SK-N-SH (cell line): ENCODE measurements around the gene MRPL53.

ENCODE experiments used
- CTCF ChIP-seq: fragments of 200-600 bp; sonication (generic); IDR thresholded peaks from 2 replicates; pipeline ENCODE4 v1.6.1; 2017; ENCODE audit warnings: antibody characterized with exemption, mild to moderate bottlenecking, moderate library complexity
- FOXM1 ChIP-seq: IDR thresholded peaks from 2 replicates; pipeline ENCODE4 v1.4.0; 2012; ENCODE audit warnings: low read depth, mild to moderate bottlenecking
- GATA2 ChIP-seq: sonication (generic); formaldehyde crosslinking; IDR thresholded peaks from 2 replicates; pipeline ENCODE4 v1.5.0; 2020; ENCODE audit warnings: mild to moderate bottlenecking, missing genetic modification reagents
- JUND ChIP-seq: IDR thresholded peaks from 2 replicates; pipeline ENCODE4 v1.4.0; 2012
- NRF1 ChIP-seq: IDR thresholded peaks from 2 replicates; pipeline ENCODE4 v1.6.1; 2012; ENCODE audit warnings: low read depth, mild to moderate bottlenecking, low read length
- POLR2AphosphoS5 ChIP-seq: IDR thresholded peaks from 2 replicates; pipeline ENCODE4 v1.6.1; 2012; ENCODE audit warnings: low read depth, low read length
- RAD21 ChIP-seq: IDR thresholded peaks from 2 replicates; pipeline ENCODE4 v1.6.1; 2012; ENCODE audit warnings: mild to moderate bottlenecking, low read length
- REST ChIP-seq: IDR thresholded peaks from 2 replicates; pipeline ENCODE4 v1.6.1; 2012; ENCODE audit warnings: mild to moderate bottlenecking, low read depth, low read length, moderate library complexity
- RXRA ChIP-seq: IDR thresholded peaks from 2 replicates; pipeline ENCODE4 v1.4.0; 2012; ENCODE audit warnings: low read depth, mild to moderate bottlenecking, borderline replicate concordance
- TCF12 ChIP-seq: IDR thresholded peaks from 2 replicates; pipeline ENCODE4 v1.4.0; 2012
- TF ChIP-seq, protein P1 (sequence below): IDR thresholded peaks from 2 replicates; pipeline ENCODE4 v1.4.0; 2012; ENCODE audit warnings: low read depth

DNA sequence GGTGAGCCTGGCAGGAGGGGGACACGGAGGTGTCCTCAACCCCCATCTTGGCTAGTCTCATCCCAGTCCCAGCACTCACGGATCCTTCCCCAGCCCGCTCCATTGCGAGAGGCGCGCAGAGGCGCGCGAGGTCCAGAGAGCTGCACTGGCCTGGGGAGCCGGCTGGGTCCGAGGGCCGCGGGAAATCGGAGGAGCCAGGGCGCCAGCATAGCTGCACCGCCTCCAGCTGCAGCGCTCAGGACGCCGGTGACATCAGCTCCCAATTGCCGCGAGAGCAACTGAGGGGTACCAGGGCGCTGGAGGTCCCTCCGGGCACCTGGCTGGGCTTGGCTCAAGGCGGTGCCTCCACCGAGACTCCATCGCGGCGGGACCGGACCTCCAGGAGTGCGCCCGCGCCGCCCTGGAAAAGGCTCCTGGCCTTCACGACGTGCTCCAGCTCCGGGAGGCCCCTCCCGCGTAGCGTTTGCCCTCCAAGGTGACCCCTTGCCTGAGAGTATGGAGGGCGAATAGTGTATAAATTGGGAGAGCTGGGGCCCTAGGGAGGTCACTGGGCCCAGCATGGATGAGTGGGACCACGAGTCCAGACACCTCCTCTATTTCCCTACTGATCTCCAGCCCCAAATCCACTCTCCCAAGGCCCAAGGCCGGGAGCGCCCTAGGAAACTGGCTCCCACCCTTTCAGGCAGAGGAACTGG, 36.2 kb downstream of the MRPL53 start:
- TF ChIP-seq FOXM1: no peak
- TF ChIP-seq POLR2AphosphoS5: no peak
- no peak for TF ChIP-seq CTCF
- no peak for TF ChIP-seq RAD21
- TF ChIP-seq NRF1: no peak
- TF ChIP-seq RXRA: no peak
- TF ChIP-seq TCF12: no peak
- TF ChIP-seq GATA2 (CRISPR knock-in tag): no peak
- TF ChIP-seq, protein P1, sequence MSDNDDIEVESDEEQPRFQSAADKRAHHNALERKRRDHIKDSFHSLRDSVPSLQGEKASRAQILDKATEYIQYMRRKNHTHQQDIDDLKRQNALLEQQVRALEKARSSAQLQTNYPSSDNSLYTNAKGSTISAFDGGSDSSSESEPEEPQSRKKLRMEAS: no peak
- TF ChIP-seq REST: no peak
- TF ChIP-seq JUND: no peak
